PC-9 (cell line): ENCODE measurements around the gene LMBRD1. TPM values are rescaled to one million over a fixed set of nuclear protein-coding genes. Genes with fewer than 3 reads are reported as not detected.

ENCODE experiments used
- BruUV-seq: library from RNA; stranded (reverse); fragments of 400-500 nt; replicated peaks from 2 replicates; lab custom pipeline; 2021; lab: Mats Ljungman, UMichigan
- CTCF ChIA-PET: fragments of 300-600 bp; sonication (Branson Sonifier 250); formaldehyde crosslinking; loops from one replicate; lab custom pipeline; 2022; ENCODE audit warnings: antibody characterized with exemption; lab: Charles Lee
- POLR2A ChIA-PET: fragments of 300-600 bp; sonication (Branson Sonifier 250); formaldehyde crosslinking; loops from one replicate; lab custom pipeline; 2022; ENCODE audit warnings: antibody characterized with exemption; ENCODE audit not compliant: unreplicated experiment; lab: Charles Lee
- DNase-seq, 2 experiments: peaks; one replicate each; pipeline versions ENCODE4 v3.0.0 to v3.0.0-alpha.2; 2015 to 2022; ENCODE audit warnings: mixed read lengths in 1 of 2
- H2AFZ ChIP-seq: fragments of 200-600 bp; sonication (generic); 2 replicates; pipeline ENCODE4 v1.8.1; 2017; ENCODE audit warnings: antibody characterized with exemption
- H3F3A ChIP-seq: fragments of 200-600 bp; sonication (generic); 2 replicates; pipeline ENCODE4 v1.8.1; 2017; ENCODE audit warnings: antibody characterized with exemption, mild to moderate bottlenecking, low read depth; ENCODE audit not compliant: insufficient read depth
- H3K27ac ChIP-seq: fragments of 200-600 bp; sonication (generic); 2 replicates; pipeline ENCODE4 v1.6.1; 2016; ENCODE audit warnings: mixed run types
- H3K27me3 ChIP-seq: fragments of 200-600 bp; sonication (generic); 2 replicates; pipeline ENCODE4 v1.6.1; 2016; ENCODE audit warnings: low read depth, mixed run types; ENCODE audit not compliant: insufficient read depth
- H3K36me3 ChIP-seq: fragments of 200-600 bp; sonication (generic); 2 replicates; pipeline ENCODE4 v1.6.1; 2016; ENCODE audit warnings: low read depth, mixed run types
- H3K4me1 ChIP-seq: fragments of 200-600 bp; sonication (generic); replicated peaks from 2 replicates; pipeline ENCODE4 v1.6.1; 2016; ENCODE audit warnings: mixed run types; ENCODE audit not compliant: insufficient read depth
- H3K4me2 ChIP-seq: fragments of 200-600 bp; sonication (generic); 2 replicates; pipeline ENCODE4 v1.6.1; 2017; ENCODE audit warnings: mixed run types
- H3K4me3 ChIP-seq: fragments of 200-600 bp; sonication (generic); 2 replicates; pipeline ENCODE4 v1.6.1; 2016; ENCODE audit warnings: mixed run types
- H3K79me2 ChIP-seq: fragments of 200-600 bp; sonication (generic); 2 replicates; pipeline ENCODE4 v1.6.1; 2017; ENCODE audit warnings: low read depth, mixed run types
- H3K9me2 ChIP-seq: fragments of 200-600 bp; sonication (generic); 2 replicates; pipeline ENCODE4 v1.8.1; 2017; ENCODE audit warnings: mild to moderate bottlenecking; ENCODE audit not compliant: insufficient read depth
- H3K9me3 ChIP-seq: fragments of 200-600 bp; sonication (generic); 2 replicates; pipeline ENCODE4 v1.8.1; 2016; ENCODE audit warnings: low read depth; ENCODE audit not compliant: insufficient read depth
- H4K20me1 ChIP-seq: fragments of 200-600 bp; sonication (generic); 2 replicates; pipeline ENCODE4 v1.8.1; 2017; ENCODE audit not compliant: insufficient read depth
- EZH2 ChIP-seq: fragments of 200-600 bp; sonication (generic); IDR thresholded peaks from 2 replicates; pipeline ENCODE4 v1.8.0; 2017; ENCODE audit warnings: antibody characterized with exemption, low read depth
- intact Hi-C: fragments of 100-400 bp; cut with micrococcal nuclease; formaldehyde crosslinking; loops from one replicate; pipeline ENCODE4 v1.10.0; 2022; ENCODE audit not compliant: unreplicated experiment
- total RNA-seq: library from RNA; stranded (reverse); gene quantifications from 2 replicates; pipeline ENCODE4 v1.2.3, GENCODE V29; 2021
- TF ChIP-seq, protein P1 (sequence below): fragments of 200-600 bp; sonication (generic); conservative IDR thresholded peaks from 2 replicates; pipeline ENCODE4 v1.6.1; 2017; ENCODE audit warnings: mixed run types, antibody characterized with exemption, mild to moderate bottlenecking, moderate library complexity

LMBRD1 gene
- total RNA-seq, 1 experiment from 2014 or later: 24.6 TPM

DNA sequence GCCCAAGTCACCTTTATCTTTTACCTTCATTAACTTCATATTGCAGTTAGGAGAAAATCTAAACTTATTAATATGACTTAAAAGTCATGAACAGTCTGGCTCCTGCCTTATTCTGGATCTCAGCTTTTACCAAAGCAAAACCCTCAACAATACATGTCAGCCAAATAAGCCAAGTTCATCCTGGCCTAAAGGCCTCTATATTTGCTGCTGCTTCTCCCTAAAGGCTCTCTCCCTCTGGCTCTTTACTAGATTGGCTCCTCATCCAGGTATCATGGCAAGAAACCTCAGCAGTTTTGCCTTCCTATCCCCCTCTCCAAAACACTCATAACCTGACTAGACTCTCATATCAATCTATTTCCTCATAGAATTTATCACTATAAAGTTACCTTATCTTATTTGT lies 11.1 kb downstream of the LMBRD1 start:
- intact Hi-C loops: no loop called here
- ChIA-PET CTCF (no interaction called here), POLR2A (no interaction called here)
- Histone ChIP-seq H3K27me3 (no peaks in the 10 kb centered on the region), H4K20me1 (no peaks in the 10 kb centered on the region), H3K27ac (no peak overlapping the region), H3K4me1 (no peaks in the 10 kb centered on the region), H3K4me2 (no peak overlapping the region), H2AFZ (no peak overlapping the region), H3K36me3 (0 out of 2 replicates have a peak, but pooled peaks cover 3% of the 10 kb centered on the region), H3K9me2 (no peaks in the 10 kb centered on the region; the same call in 1 of the 2 replicates), H3K4me3 (no peak overlapping the region), H3F3A (no peaks in the 10 kb centered on the region), H3K9me3 (no peaks in the 10 kb centered on the region), H3K79me2 (no peaks in the 10 kb centered on the region)
- TF ChIP-seq, protein P1, sequence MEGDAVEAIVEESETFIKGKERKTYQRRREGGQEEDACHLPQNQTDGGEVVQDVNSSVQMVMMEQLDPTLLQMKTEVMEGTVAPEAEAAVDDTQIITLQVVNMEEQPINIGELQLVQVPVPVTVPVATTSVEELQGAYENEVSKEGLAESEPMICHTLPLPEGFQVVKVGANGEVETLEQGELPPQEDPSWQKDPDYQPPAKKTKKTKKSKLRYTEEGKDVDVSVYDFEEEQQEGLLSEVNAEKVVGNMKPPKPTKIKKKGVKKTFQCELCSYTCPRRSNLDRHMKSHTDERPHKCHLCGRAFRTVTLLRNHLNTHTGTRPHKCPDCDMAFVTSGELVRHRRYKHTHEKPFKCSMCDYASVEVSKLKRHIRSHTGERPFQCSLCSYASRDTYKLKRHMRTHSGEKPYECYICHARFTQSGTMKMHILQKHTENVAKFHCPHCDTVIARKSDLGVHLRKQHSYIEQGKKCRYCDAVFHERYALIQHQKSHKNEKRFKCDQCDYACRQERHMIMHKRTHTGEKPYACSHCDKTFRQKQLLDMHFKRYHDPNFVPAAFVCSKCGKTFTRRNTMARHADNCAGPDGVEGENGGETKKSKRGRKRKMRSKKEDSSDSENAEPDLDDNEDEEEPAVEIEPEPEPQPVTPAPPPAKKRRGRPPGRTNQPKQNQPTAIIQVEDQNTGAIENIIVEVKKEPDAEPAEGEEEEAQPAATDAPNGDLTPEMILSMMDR: no peak
- no peak for TF ChIP-seq EZH2
- BruUV-seq: no TSS peak
- DNase-seq: no peak

GRCh38 chr6:69784595-69785377 lies 12.0 kb downstream of the LMBRD1 start:
- BruUV-seq: no TSS peak
- H3K36me3 ChIP-seq: 0 out of 2 replicates have a peak, but pooled peaks cover 3% of the 10 kb centered on the region
- no peaks in the 10 kb centered on the region for H3F3A ChIP-seq
- no peak overlapping the region for H3K4me2 ChIP-seq
- no peaks in the 10 kb centered on the region for H3K4me1 ChIP-seq
- no peaks in the 10 kb centered on the region for H3K9me3 ChIP-seq
- H3K27ac ChIP-seq: no peak overlapping the region
- intact Hi-C loops: no loop called here
- H3K4me3 ChIP-seq: no peak overlapping the region
- H3K79me2 ChIP-seq: no peaks in the 10 kb centered on the region
- POLR2A ChIA-PET: interaction anchor here (0.6 kb wide), 1 partner anchor 59 kb away, joined by 5 read pairs; no protein-coding TSS in a partner anchor
- TF ChIP-seq EZH2: no peak
- TF ChIP-seq, protein P1: no peak
- CTCF ChIA-PET: no interaction called here
- no peak overlapping the region for H2AFZ ChIP-seq
- H3K9me2 ChIP-seq: no peaks in the 10 kb centered on the region; the same call in 1 of the 2 replicates
- H4K20me1 ChIP-seq: no peaks in the 10 kb centered on the region
- no peaks in the 10 kb centered on the region for H3K27me3 ChIP-seq
- DNase-seq: no peak

DNA sequence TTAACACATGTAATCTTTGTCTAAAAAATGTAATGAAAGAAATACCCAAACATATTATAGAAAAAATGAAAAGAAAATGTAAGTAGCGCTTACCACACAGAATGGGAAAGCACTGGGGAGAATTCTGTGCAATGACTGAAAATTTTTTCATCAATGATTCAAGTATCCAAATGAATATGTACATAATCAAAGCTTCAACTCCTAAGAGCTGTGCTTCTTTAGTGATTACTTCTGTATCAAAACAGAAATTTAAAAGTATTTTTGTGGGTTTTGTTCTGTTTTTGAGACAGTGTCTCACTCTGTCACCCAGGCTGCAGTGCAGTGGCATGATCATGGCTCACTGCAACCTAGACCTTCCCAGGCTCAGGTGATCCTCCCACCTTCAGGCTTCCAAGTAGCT lies 13.7 kb downstream of the LMBRD1 start:
- H2AFZ ChIP-seq: no peak overlapping the region
- no peaks in the 10 kb centered on the region; the same call in 1 of the 2 replicates for H3K9me2 ChIP-seq
- no peak overlapping the region for H3K4me3 ChIP-seq
- no peaks in the 10 kb centered on the region for H3K27me3 ChIP-seq
- H4K20me1 ChIP-seq: no peaks in the 10 kb centered on the region
- intact Hi-C loops: no loop called here
- no peaks in the 10 kb centered on the region for H3K9me3 ChIP-seq
- ChIA-PET POLR2A (no interaction called here), CTCF (no interaction called here)
- H3K4me1 ChIP-seq: no peaks in the 10 kb centered on the region
- H3F3A ChIP-seq: no peaks in the 10 kb centered on the region
- no peaks in the 10 kb centered on the region for H3K79me2 ChIP-seq
- no TSS peak for BruUV-seq
- H3K27ac ChIP-seq: no peak overlapping the region
- H3K4me2 ChIP-seq: no peak overlapping the region
- H3K36me3 ChIP-seq: no peaks in the 10 kb centered on the region
- no peak for DNase-seq
- TF ChIP-seq, protein P1: no peak
